Measurements from ENCODE around the gene ZNF750.
"Not testable (repeated sequence)": the region's sequence is repeated elsewhere in the genome, so short reads cannot be mapped to it uniquely, and the experiment has no call there.

ZNF750 gene

GRCh38 chr17:82790391-82790790 is 49.4 kb downstream of the ZNF750 start:
- no peak for DNase-seq

GRCh38 chr17:82789806-82790205 is 50.0 kb downstream of the ZNF750 start:
- no peak for DNase-seq

- no peak for DNase-seq
Measured at GRCh38 chr17:82789051-82789592, 50.7 kb downstream of the ZNF750 start.

GRCh38 chr17:82788206-82789001 is 51.4 kb downstream of the ZNF750 start:
- no peak for DNase-seq

GRCh38 chr17:82787081-82787848 is 52.6 kb downstream of the ZNF750 start:
- DNase-seq: no peak

- no peak for DNase-seq
Measured at GRCh38 chr17:82786427-82786826, 53.4 kb downstream of the ZNF750 start.

GRCh38 chr17:82785581-82785980 is 54.2 kb downstream of the ZNF750 start:
- not testable (repeated sequence) for DNase-seq

GRCh38 chr17:82783498-82783897 is 56.3 kb downstream of the ZNF750 start:
- DNase-seq: no peak

- DNase-seq: no peak
Measured at GRCh38 chr17:82782657-82783207, 57.1 kb downstream of the ZNF750 start.

- peak; percentile 73 to 79 (median 74) for DNase-seq
Measured at GRCh38 chr17:82781894-82782274, 57.9 kb downstream of the ZNF750 start.

GRCh38 chr17:82780971-82781893 is 58.6 kb downstream of the ZNF750 start:
- no peak for DNase-seq

GRCh38 chr17:82780195-82780594 is 59.6 kb downstream of the ZNF750 start:
- no peak for DNase-seq

GRCh38 chr17:82779541-82779940 is 60.3 kb downstream of the ZNF750 start:
- DNase-seq: no peak
